Adrenal gland (tissue), 12 donors: Measurements from ENCODE around the gene ARX. TPM values are rescaled to one million over a fixed set of nuclear protein-coding genes. Genes with fewer than 3 reads are reported as not detected.

ENCODE experiments used
- DNase-seq, 7 donors: peaks; one replicate each; pipeline ENCODE4 v3.0.0-alpha.2; 2019 to 2020
- H3K27ac ChIP-seq, 5 donors: fragments of 200-600 bp; sonication (generic) in 4 of 5; 1 replicate in 3 of 5; 2 replicates in 2 of 5; pipeline versions ENCODE4 v1.5.1 to v1.8.0; 2016 to 2020; ENCODE audit warnings: mild to moderate bottlenecking in 1 of 5
- H3K27me3 ChIP-seq: fragments of 200-600 bp; 2 replicates; pipeline ENCODE4 v1.8.0; 2021
- H3K36me3 ChIP-seq, 2 donors: fragments of 200-600 bp; replicated peaks in 1 of 2; 1 replicate in 1 of 2; 2 replicates in 1 of 2; pipeline versions ENCODE4 v1.5.1 to v1.8.0; 2018 to 2022
- H3K4me1 ChIP-seq, 2 donors: fragments of 200-600 bp; replicated peaks in 1 of 2; 1 replicate in 1 of 2; 2 replicates in 1 of 2; pipeline versions ENCODE4 v1.5.1 to v1.8.0; 2018 to 2021
- H3K4me3 ChIP-seq, 4 donors: fragments of 200-600 bp; sonication (generic) in 3 of 4; one replicate each; pipeline ENCODE4 v1.5.1; 2016 to 2018
- H3K9me3 ChIP-seq, 3 donors: fragments of 200-600 bp; sonication (generic) in 1 of 3; replicated peaks in 1 of 3; 1 replicate in 2 of 3; 2 replicates in 1 of 3; pipeline versions ENCODE4 v1.5.1 to v1.8.0; 2016 to 2021
- POLR2A ChIP-seq, 2 donors: fragments of 450-650 bp; IDR thresholded peaks; one replicate each; pipeline ENCODE4 v1.6.1; 2017; ENCODE audit warnings: antibody characterized with exemption in 2 of 2, mild to moderate bottlenecking in 2 of 2, moderate library complexity in 1 of 2
- WGBS, 4 donors: extraction: QIAGEN DNeasy Blood & Tissue Kit in 2 of 4; methylation state at CpG; one replicate each; pipeline versions ENCODE4 v1.1.5 to v1.1.7; 2013 to 2017; 5-methylcytosine and 5-hydroxymethylcytosine counted together
- intact Hi-C, 2 donors: fragments of 100-400 bp; cut with DNase I; formaldehyde crosslinking; loops; one replicate each; pipeline versions ENCODE4 v1.14.1 to v1.15.0; 2022 to 2023
- polyA plus RNA-seq, 3 donors: library from polyadenylated mRNA; stranded (reverse); fragments of 200-250 nt in 2 of 3; fragments of 350-450 nt in 1 of 3; fragmentation: Illumina TruSeq in 1 of 3; extraction: RNeasy Lipid Tissue Mini Kit (QIAGEN cat#74804) in 1 of 3; gene quantifications; one replicate each; pipeline ENCODE4 v1.2.3, GENCODE V29; 2013 to 2014
- total RNA-seq, 9 donors: library from RNA; depleted of rRNA in 4 of 9; stranded (reverse); fragments of >200 nt in 4 of 9; fragments of 120-200 nt in 1 of 9; fragmentation: NEBNext Ultra II Directional in 1 of 9; extraction: Animal tissue kit (Norgen Biotek cat#: 25700) in 1 of 9; gene quantifications; one replicate each; pipeline versions ENCODE4 v1.1.0 to v1.2.4, GENCODE V29; 2013 to 2023
- TF ChIP-seq, protein P1 (sequence below), 6 experiments: fragments of 450-650 bp in 4 of 6; fragments of 200-600 bp in 2 of 6; sonication (generic) in 1 of 6; IDR thresholded peaks; 1 replicate in 5 of 6; 2 replicates in 1 of 6; pipeline versions ENCODE4 v1.5.1 to v1.8.0; 2016 to 2021; ENCODE audit warnings: antibody characterized with exemption in 6 of 6, mild to moderate bottlenecking in 2 of 6, moderate library complexity in 1 of 6
- donor health status: healthy with polysubstance abuse.
- donor health status: Bipolar disorder and iron deficiency.
- donor health status: DM: yes; HTN: yes; CAD: no.
- donor health status: DM: no; HTN: no; CAD: no.
- donor health status: DM: no; HTN: no; CAD: no.
- donor health status: DM: yes; HTN: yes; CAD: no.

ARX gene
- total and polyA plus RNA-seq, 12 donors: 0.06 TPM; not detected in 11

DNA sequence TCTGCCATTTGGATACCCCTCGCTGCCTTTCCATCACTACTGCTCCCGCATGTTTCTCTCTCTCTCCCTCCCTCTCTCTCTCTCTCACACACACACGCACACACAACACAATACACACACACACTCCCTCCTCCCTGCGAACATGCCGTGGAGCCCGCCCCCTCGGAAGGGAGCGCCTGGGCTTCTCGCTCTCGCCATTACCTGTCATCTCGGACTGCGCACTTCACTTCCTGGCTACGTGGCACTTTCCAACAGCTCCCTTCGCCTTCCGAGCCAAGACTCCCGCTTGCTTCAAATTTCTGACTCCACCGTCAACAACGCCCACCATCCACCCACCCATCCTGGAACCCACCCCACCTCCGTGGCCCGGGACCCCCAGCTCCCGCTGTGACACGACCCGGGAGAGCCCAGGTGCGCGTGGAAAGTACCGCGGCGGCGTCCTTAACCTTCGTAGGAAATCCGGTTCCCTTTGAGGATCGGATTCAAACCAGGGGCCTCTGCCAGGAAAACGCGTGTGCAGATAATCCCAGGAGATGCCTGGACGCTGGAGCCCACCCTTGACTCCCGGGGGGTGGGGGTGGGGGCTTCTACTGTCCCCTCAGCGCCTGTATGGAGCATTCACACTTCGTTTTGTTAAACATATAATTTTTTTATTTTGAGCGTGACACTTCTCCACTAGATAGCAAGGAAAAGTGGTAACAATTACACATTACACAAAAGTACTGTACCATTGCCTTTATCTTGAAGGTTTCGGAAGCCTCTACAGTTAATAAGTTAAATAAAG is 12.5 kb downstream of the ARX start:
- WGBS, 4 donors: 33 to 43% (median 39%) methylated on average over 32 to 40 of the region's 40 CpGs
- Histone ChIP-seq H3K4me3 (no peak overlapping the region), H3K27me3 (peaks cover 62% of the 10 kb centered on the region), H3K36me3 (no peaks in the 10 kb centered on the region), H3K4me1 (peaks cover 0 to 8% of the 10 kb centered on the region in 2 donors), H3K27ac (no peak overlapping the region), H3K9me3 (no peaks in the 10 kb centered on the region)
- TF ChIP-seq, protein P1, sequence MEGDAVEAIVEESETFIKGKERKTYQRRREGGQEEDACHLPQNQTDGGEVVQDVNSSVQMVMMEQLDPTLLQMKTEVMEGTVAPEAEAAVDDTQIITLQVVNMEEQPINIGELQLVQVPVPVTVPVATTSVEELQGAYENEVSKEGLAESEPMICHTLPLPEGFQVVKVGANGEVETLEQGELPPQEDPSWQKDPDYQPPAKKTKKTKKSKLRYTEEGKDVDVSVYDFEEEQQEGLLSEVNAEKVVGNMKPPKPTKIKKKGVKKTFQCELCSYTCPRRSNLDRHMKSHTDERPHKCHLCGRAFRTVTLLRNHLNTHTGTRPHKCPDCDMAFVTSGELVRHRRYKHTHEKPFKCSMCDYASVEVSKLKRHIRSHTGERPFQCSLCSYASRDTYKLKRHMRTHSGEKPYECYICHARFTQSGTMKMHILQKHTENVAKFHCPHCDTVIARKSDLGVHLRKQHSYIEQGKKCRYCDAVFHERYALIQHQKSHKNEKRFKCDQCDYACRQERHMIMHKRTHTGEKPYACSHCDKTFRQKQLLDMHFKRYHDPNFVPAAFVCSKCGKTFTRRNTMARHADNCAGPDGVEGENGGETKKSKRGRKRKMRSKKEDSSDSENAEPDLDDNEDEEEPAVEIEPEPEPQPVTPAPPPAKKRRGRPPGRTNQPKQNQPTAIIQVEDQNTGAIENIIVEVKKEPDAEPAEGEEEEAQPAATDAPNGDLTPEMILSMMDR (IDR thresholded peaks at IDR 0.05): no peak
- TF ChIP-seq POLR2A (IDR thresholded peaks at IDR 0.05): no peak
- DNase-seq: no peak
- intact Hi-C loops: no loop called here

DNA sequence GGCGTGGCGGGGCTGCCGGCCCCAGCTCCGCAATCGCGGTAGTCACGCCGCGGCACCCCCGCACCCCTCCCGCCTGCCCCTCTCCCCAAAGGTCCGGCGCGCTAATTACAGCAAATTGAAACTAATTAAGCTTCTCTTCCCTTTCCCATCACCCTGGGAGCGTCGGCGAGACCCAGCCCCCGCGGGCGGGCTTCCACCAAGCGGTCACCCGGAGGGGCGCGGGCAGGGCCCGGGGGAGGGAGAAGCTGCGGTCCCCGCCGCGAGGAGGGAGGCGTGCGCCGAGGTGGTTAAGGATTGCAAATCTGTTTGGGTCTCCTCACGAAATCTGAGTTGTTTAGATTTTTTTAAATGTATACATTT is 13.1 kb downstream of the ARX start:
- H3K4me1 ChIP-seq: peaks cover 0 to 8% of the 10 kb centered on the region in 2 donors
- H3K36me3 ChIP-seq: no peaks in the 10 kb centered on the region
- H3K9me3 ChIP-seq: no peaks in the 10 kb centered on the region
- WGBS, 4 donors: 8 to 46% (median 23%) methylated on average over 25 to 29 of the region's 33 CpGs; no CpG with 5 or more reads in 1 of the 4 donors
- intact Hi-C loops: no loop called here
- H3K27ac ChIP-seq: no peak overlapping the region
- DNase-seq: no peak
- peaks cover 58% of the 10 kb centered on the region for H3K27me3 ChIP-seq
- TF ChIP-seq, protein P1 (IDR thresholded peaks at IDR 0.05): no peak
- TF ChIP-seq POLR2A (IDR thresholded peaks at IDR 0.05): no peak
- no peak overlapping the region for H3K4me3 ChIP-seq

DNA sequence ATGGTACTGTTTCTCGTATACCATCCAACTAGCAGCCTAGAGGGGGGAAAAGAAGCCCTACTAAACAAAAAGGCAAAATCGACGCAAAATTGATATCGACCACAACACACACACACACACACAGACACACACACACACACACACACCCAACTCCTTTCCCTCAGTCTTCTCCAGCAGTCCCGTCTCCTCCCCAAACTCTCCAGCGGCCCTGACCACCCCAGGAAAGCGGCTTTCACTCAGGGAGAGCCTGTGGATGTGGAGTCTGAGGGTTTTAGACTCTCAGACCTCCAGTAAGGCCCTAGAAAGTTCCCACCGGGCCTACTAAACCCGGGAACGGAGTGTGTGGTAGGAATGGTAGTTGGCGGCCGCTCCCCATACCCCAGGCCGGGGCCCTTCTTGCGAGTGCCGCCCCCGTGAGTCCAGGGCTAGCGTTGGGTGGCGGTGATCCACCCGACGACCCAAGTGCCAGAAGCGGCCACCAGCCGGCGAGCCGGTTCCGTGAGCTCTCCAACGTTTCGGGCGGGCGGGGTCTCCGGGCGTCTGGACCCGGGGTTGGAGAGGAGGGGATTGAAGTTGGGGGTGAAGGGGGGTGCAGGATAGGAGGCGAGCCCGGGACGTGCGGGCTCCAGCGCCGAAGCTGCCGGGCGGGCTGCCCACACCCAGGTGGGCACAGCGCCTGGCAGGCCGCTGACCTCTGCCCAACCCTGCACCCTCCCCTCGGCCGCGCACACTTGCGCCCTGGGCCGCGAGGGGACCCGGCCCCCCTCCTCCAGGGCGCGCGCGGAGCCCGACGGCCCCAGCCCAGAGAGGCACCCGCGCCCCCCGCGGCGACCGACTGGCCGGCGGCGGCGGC is 13.7 kb downstream of the ARX start:
- intact Hi-C loops: no loop called here
- H3K9me3 ChIP-seq: no peaks in the 10 kb centered on the region
- TF ChIP-seq POLR2A (IDR thresholded peaks at IDR 0.05): no peak
- TF ChIP-seq, protein P1 (IDR thresholded peaks at IDR 0.05): no peak
- H3K27me3 ChIP-seq: peaks cover 52% of the 10 kb centered on the region
- 38 to 76% (median 42%) methylated on average over 9 to 61 of the region's 65 CpGs for WGBS, 4 donors
- peaks cover 0 to 8% of the 10 kb centered on the region in 2 donors for H3K4me1 ChIP-seq
- no peak overlapping the region for H3K27ac ChIP-seq
- no peak overlapping the region for H3K4me3 ChIP-seq
- no peaks in the 10 kb centered on the region for H3K36me3 ChIP-seq
- no peak for DNase-seq

DNA sequence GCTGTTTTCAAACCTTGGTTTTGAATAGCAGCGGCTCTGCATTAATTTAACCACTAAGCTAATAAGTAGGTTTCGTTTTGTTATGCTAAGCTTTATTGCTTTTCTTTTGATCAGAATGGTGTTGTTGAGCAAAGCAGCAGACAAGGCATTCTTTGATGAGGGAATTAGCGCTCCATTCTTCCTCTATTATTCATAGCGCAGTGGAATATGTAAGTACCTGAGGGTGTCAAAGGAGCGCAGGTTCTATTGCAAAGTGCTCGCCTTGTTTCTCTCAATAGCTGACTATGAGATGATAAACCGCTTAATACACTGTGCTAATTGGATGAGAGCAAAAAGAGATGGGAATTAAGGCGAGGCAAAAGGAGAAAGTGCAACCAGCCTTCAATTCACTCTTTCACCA is 16.3 kb downstream of the ARX start:
- Histone ChIP-seq H3K36me3 (no peaks in the 10 kb centered on the region), H3K4me3 (no peak overlapping the region), H3K9me3 (no peaks in the 10 kb centered on the region), H3K27me3 (peaks cover 30% of the 10 kb centered on the region), H3K27ac (no peak overlapping the region), H3K4me1 (no peaks in the 10 kb centered on the region)
- TF ChIP-seq POLR2A (IDR thresholded peaks at IDR 0.05): no peak
- TF ChIP-seq, protein P1 (IDR thresholded peaks at IDR 0.05): no peak
- intact Hi-C loops: no loop called here
- 53 to 96% (median 78%) methylated on average over 8 of the region's 8 CpGs for WGBS, 4 donors
- no peak for DNase-seq
